T1000 (cell line): ENCODE measurements around the gene LRP8.

Experiments
- DNase-seq: peaks from one replicate; lab custom pipeline; 2025; ENCODE audit warnings: mixed read lengths; lab: John Stamatoyannopoulos, UW

The LRP8 gene

DNA sequence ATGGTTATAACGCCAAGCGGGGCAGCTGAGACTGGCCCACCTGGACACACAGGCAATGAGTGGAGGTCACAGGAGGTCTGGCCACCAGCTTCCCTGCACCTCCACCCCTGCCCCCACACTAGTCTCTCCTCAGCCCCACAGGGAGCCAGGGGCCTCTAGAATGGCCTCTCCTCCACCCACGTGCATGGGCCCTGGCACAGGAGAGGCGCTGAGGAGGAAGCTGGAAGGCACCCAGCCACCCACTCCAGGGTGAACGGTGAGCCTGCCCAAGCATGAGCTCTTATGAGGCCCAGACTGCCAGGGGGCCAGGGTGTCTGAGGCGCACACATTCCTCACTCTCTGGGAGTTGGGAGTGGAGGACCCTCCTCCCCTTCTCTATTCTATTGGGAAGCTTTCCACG, 22.2 kb downstream of the LRP8 start:
- no peak for DNase-seq

DNA sequence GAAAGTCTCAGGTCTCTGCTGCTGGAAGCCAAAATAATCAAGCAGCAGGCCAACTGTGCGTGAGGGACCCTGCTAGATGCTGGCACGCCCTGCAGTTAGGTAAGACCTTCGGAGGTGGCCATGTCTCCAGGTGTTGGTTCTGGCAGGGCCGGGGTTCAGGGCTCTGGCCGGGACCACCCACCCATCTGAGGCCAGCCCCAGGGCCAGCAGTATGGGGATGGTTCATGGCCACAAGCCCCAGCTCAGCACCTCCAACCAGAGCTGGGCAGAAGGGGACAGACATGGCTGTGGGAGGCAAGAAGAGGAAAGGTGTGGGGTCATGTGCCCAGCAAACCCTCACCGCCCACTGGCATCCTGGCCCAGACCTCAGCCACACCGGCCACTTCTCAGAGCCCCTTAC, 23.3 kb downstream of the LRP8 start:
- no peak for DNase-seq

DNA sequence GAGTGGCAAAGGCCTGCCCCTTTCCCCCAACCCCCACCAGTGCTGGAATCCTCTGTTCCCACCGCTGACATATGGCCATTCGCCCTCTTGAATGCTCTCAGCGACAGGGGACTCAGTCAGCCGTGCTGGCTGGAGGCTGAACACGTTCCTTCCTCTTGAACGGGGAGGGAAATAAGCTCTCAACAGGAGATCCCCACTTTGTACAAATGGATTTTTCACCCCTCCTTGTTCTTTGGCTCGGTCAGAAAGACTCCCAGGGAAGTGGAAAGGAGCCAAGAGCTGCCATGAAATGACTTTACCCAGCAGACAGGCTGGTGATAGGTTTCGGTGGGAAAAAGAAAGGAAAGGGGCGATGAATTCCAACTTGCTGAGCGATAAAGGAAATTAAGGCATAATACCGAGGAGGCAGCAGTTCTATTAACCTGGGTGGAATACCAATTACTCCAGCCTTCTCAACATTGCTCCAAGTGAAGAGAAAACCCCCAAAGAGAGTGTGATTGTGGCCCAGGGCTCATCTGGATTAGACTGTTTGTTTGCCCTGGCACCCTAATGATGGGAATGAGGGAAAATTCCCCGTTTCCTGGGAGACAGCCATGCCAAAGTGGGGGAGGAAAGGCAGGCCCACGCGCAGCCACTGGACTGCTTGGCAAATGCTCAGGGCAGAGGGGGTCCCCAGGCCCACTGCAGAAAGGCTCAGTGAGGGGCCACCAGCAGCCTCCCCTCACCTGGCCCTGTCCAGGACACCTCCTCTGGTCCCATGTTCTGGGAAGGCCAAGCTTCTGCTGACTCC, 23.9 kb downstream of the LRP8 start:
- no peak for DNase-seq

DNA sequence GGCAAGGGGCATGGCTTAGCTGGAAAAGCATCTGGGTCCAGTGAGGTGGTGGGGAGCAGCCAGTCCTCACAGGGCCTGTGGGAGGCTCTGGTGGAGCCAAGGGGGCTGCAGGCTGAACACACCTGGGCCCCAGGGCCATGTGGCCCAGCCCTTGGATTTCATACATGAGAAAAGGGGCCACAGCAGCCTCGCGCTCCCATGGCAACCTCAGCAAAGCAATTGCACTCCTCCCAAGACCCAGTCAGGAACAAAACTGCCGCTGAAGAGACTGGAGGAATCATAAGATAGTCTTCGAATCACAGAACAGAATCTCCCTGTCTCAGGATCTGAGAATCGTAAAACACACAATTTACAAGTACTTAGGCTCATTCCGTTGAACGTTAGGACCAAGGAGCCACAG, 24.6 kb downstream of the LRP8 start:
- DNase-seq, result no peak

DNA sequence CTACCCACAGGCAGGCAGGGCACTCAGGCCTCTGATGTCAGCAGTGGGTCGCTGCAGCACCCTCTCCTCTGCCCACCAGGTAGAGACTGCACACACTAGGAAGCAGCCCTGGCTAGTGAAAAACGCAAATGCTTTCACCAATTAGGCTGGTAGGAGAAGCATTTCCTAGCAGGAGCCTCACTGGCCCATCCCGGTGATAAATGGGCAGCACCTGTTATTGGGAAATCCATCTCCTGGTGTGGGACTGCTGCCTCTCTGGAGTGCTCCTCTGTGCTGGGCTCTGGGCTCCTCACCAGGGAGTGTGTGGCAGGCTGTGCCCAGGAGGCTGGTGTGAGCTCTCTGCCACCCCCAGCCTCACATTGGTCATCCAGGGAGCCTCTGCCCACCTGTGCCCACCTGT, 28.6 kb downstream of the LRP8 start:
- DNase-seq, result no peak

DNA sequence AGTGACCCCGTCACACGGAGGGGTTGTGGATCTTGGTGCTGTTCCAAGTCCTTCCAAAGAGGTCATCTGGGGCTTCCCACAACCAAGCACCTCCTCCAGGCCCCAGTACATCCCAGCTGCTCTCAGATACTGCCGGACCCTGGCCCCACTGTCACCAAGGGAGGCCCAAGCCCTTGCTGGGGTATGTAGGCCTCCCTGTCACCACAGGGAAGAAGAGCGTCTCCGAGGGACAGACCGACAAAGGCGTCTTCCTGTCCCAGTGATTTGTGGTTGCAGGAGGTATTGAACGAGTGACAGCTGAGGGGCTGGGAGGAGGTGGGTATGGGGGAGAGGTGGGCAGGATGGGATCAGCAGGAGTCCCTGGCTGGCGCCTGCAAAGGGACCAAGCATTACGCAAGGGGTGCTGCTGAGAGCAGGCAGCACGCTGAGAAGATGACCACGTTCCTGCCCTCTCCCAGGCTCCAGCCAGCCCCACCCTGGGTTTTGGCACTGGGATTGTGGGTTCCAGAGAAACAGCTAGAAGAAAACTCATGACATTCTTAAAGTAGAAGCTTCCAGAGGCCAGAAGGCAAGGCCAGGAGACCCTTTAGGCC, 29.7 kb downstream of the LRP8 start:
- no peak for DNase-seq

DNA sequence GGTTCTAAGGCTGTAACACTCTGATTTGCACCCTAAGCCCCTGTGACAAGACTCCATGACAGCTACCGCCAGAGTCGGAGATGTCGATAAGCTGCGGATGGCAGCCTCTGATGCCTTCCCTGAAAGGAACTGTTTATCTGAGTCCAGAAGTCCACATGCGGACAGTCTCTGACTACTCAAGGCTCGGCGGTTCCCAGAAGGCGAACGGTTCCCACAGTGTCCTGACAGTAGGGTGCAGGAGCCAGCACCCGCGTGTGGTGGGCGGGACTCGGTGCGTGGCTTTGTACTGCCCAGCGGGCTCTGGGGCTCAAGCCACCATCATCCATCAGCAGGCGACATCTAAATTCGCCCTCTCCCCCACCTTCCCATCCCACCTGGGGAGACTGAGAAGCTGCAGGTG, 30.7 kb downstream of the LRP8 start:
- DNase-seq, result no peak

DNA sequence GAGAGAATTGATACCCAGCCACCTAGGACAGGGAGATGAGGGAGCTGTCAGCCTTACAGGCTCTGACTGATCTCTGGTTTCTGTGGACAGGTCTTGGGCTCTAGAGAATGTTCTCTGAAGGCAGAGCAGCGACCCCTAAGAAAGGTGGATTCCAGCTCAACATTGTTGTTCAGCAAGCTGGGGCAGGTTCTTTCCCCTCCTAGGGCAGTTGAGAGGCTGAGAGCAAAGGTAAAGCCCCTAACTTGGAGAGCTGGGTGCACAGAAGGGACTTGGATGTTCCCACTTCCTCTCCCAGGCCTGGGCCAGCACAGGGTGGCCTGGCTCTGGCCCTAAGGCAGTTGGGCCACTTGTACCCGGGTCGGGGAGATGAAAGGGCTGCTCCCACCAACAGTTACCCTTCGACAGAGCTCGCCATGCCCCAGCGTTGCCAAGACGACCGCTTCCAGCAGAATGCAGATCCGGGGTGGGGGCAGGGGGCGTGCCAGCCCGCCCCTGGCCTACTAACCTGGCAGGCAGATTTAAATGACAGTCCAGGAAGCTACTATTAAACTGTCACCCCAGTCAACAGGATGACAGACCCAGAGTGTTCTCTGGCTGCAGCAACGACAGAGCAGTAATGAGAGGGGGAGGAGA, 31.6 kb downstream of the LRP8 start:
- DNase-seq, result no peak

DNA sequence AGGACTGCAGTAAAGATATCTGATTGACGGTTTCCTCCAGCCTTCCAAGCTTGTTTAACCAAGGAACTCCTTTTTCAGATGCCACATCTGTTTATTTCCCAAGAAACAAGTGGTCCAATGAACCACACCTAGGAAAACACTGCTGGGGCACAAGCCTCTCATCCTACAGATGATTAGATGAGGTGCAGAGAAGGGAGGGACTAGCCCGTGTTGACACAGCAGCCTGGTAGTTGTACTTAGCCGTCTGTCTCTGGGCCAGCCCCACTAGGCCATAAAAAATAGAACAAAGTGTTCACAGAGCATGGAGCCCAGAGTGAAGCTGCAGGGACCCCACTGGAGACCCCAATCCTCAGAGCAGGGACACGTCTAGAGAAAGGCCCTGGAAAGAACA, 32.1 kb downstream of the LRP8 start:
- DNase-seq, result no peak

DNA sequence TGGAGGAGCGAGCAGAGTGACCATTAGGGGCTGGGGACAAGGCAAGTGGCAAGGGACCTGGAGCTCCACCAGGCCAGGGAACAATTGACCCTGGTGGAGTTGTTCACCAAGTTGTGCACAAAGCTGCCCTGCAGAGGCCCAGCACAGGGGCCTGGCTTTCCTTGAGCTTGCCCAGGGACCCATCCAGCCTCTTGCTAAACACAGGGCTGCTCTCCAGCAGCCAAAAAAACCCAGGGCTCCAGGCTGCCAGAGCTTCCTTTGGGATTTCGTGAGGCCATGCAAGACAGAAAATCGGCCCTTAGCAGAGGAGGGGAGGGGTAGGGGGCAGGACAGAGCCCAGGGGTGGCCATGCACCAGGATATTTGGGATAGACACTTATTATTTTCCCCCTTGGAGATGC, 32.6 kb downstream of the LRP8 start:
- DNase-seq, result no peak

DNA sequence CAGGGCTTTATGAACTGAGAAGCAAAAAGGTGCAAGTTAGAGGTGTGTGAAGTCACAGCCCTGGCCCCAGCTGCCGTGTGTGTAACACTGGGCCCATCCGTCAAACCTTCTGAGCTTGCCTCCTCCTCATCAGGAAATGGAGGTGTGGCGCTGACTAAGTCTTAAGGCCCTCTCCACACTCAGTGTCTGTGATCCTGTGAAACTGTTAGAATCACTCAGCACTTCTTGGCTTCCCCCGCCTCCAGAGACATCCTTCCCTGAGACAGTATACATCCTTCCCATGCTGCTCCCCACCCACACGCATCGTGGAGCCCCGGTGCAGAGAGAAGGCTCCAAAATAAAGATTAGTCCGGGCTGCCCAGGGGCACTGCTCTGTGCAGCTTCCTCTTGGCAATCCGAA, 33.3 kb downstream of the LRP8 start:
- no peak for DNase-seq

DNA sequence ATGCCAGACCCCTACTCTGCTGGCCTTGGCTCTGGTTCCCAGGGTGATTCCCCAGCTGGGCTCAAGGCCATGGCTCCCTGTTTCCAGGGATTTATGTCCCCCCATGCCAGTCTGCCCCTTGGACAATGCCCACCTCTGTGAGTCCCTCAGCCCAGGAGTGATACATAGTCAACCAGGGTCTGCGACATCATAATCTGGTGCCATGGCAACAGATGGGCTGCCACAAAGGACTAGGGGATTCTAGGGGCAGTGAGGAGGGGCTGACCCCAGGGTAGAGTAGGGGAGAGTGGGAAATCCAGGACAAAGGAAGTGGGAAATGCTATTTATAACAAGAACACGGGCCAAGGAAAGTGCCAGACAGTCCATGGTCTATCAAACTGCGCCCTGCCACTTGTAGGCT, 33.8 kb downstream of the LRP8 start:
- DNase-seq, result no peak

DNA sequence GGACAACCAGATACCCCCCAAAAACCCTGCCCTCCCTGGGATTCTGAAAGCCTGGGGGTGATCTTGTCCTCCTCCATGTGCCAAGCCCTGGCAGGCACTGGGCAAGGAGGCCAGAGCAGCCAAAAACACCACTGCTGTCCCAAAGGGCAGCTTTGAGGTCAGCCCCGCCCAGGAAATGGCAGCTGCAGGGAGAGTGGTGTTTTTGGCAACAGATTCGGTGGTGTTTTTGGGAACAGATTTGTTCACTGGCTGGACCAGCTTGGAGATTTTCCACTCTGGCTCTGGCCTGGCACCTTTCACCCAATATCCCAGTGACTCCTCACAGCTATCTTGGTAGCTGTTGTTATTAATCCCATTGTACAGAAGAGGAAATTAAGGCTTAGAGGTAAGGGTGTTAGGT, 34.7 kb downstream of the LRP8 start:
- DNase-seq, result no peak

DNA sequence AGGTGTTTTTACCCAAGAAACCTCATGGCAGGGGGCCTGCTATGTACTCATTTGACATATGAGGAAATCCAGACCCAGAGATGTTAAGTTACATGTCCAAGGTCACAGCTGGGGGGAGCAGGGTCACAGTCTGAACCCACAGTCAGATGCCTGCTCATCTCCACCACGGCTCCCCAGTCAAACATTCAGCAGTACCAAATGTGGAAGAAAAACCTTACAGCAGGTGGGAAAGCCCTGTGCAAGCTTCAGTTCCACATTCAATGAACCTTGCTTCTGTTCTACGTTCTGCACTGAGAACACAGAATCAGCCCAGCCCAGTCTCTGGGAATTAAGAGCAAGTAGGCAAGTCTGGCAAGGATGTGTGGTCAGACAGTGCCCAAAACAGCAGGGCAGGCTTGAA, 35.2 kb downstream of the LRP8 start:
- DNase-seq, result no peak

DNA sequence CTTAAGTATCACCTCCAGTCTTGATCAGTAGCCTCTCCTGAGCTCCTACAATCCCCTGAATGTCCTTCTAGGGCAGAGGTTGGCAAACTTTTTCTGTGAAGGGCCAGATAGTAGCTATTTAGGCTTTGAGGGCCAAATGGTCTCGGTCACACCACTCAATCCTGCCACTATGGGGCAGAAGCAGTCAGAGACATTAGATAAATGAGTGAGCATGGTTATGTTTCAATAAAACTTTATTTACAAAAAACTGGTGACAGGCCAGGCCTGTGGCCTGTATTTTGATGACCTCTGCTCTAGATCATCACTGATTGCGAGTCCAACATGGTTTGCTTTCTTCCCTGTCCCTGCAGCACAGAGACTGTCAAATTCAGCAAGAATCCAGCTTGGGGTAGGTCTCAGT, 36.3 kb downstream of the LRP8 start:
- DNase-seq, result no peak

DNA sequence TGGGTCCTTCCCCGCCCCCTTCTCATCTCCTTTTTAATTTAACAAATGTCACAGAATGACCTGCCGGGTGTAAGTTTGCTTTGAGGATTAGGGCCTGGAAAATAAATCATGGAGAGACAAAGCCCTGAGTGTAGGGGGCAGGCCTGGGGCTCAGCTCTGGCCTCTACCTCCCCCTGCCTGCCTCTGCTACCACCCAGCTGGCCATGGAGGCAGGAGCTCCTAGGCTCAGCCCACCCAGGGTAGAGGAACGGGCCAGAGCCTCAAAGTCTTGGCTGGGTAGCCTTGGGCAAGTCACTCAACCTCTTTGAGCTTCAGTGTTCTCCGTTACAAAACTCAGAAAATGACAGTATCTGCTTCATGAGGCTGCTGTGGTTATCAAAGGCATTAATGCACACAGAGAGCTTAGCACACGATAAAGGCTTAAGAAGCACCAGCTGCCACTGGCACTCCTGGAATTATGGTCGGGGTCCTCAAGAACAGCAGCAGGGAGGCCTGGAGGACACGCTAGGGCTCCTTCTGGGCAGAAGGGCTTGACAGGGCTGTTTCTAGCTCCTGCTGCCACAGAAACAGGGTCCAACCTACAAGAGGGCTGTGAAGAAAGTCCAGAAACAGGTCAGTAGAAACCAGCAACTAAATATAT, 39.0 kb downstream of the LRP8 start:
- DNase-seq, result no peak

DNA sequence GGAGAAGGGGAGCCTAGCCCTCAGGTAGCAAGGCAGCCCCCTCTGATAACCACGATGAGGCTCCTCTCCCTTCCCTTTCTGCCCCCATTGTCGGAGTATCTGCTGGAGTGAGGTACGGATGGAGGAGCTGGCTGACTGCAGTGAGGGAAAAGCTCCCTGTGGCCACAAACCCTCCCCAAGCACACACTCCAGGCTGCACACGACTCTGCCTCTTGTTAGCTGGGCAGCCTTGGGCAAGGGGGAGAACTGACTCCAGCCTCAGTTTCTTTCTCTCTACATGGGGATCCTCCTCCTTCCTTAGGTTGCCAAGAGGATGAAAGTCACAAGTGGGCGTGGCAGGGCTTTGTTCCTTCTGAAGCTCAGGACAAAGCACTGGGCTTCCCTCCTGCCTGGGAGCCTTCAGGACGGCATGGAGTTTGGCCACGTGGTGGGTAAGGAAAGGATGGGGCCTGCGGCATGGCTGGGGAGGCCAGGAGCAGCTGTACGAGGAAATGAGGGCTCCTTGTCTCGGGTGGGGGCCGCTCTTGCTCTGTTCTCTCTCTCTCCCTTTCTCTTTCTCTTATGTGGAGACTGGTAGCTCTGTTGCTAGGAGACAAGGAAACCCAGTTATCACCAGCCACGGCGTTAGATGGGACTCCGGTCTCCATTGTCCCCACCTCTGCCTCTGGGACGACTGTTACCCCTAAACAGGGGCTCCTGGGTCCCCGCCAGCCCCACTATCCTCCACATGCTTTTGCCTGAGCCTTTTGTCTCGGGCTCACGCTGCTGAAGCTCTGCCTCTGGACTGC, 39.7 kb downstream of the LRP8 start:
- no peak for DNase-seq

DNA sequence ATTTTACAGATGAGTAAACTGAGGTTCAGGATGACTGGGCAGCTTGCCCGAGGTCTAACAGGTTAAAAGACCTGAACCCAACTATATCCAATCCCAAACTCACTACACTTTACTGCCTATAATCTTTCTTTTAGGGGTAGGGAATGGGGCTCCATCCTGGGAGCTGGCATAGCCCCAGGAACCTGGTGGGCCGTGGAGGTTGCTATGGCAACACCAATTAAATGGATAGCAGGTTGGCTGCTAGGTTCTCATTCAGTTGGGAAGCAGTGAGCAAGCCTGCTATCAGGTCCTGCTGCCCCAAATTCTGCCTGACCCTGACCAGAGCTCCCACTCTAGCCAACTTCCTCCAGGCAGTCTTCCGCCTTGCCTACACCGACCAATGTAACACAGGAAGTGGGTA, 40.9 kb downstream of the LRP8 start:
- no peak for DNase-seq

DNA sequence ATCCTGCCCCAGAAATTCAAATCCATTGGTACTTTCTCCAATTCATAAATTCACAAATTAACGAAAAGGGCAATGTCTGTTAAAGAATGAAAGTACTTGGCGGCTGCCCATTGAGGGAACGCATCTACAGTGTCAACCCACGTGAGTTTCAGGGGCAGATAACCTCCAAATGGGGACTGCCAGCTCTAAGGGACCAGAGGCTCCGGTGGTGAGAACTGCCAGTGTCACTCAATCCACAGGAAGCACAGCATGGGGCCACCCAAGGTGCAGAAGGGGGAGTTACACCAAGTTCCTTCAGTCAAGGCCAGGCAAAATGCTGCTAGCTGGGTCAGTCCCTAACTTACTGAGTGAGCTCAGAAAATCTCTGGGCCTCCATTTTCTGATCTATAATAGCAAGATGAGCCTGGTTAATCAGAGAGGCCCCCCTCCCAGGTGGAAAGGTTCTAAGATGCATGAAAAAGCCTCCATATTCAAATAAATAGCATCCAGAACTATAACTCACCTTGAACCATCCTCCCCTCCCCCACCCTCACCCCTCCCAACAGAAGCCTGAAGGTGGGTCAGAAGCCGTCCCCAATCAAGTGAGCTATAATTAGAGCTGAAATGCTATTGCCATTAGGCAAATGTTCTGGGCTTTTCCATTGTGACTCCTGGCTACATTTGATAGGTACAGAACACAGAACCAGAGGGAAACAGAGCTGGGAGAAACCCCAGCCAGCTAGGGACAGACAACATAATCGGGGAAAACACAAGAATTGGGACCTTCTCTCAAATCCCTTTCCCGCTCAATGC, 41.7 kb downstream of the LRP8 start:
- DNase-seq, result no peak

DNA sequence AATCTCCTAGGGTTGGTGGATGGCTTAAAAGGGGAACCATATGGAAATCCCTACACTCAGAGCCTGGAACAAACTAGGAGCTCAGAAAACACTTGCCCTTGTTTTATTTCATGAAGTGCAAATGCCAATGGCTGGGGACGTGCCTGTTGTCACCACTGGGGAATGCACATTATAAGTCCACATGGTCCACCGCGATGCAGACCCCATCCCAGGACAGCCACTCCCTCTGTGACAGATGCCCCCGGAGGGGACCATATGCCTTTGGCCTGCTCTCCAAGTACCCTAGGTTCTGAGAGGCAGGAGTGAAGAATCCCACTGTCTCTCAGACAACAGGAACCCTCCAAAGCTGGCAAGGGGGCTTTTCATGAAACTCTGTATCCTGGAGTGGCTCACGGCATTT, 42.3 kb downstream of the LRP8 start:
- no peak for DNase-seq

DNA sequence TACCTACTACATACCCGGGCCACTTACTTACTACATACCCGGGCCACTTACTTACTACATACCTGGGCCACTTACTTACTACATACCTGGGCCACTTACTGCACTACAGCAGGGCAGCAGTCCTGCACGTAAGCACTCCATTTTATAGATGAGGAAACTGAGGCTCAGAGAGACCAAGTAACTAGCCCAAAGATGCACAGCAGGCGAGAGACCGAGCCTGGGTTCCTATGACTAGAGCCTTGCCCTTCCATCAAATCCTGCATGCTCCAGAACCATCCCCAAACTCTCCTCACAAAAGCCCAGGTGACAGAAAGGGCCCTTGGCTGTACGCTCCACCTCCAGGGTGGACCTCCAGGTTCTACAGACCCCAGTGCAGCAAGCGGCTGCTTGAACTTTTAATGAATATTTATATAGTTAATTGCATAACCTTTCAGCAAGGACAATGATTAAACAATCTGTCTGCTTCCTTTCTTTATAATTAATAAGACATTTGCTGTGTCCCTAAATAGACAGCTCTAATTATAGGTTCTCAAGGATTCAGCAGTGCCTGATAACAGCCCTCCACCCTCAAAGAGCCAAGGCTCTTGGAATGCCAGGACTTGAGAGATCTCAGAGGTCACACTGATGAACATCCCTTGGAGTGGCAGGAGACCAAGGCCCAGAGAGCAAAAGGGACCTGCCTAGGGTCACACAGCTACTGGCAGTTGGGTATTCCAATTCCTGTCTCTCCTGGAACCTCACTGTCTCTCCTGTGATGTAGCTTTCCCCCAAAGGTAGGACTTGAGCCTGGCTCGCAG, 43.4 kb downstream of the LRP8 start:
- DNase-seq, result no peak
